ENCODE results near the gene CSRNP3.

- TF ChIP-seq CTCF (IDR thresholded peaks at IDR 0.05; ENCODE audit: extremely low read depth in 1 of 2, insufficient read depth in 1 of 2, low read depth in 1 of 2, low read length in 2 of 2) (no peak), POLR2A (IDR thresholded peaks at IDR 0.05; ENCODE audit: low read depth, low read length) (no peak), EZH2 (IDR thresholded peaks at IDR 0.05; ENCODE audit: borderline replicate concordance, low read depth, low read length, severe bottlenecking) (no peak), JUN (IDR thresholded peaks at IDR 0.05; ENCODE audit: borderline replicate concordance, insufficient read depth, insufficient read length, low read depth) (no peak), POLR2AphosphoS5 (IDR thresholded peaks at IDR 0.05; ENCODE audit: insufficient read depth, low read depth, low read length) (no peak), FOS (IDR thresholded peaks at IDR 0.05; ENCODE audit: borderline replicate concordance, insufficient read depth, low read length) (no peak), GATA2 (IDR thresholded peaks at IDR 0.05; ENCODE audit: insufficient read depth, insufficient read length, low read depth, low read length) (no peak), MAX (IDR thresholded peaks at IDR 0.05; ENCODE audit: insufficient read depth, insufficient read length) (no peak)
Measured at GRCh38 chr2:165452327-165452726, 17.2 kb upstream of the CSRNP3 start.
